K562 (cell line): Measurements from ENCODE around the gene KCNG3. TPM values are rescaled to one million over a fixed set of nuclear protein-coding genes. Genes with fewer than 3 reads are reported as not detected.

Experiments
- ATAC-seq: fragments of 200-7000 bp; cut with Tn5 transposase; 3 replicates; pipeline ENCODE4 v1.9.1; 2020; ENCODE audit warnings: moderate library complexity
- BruUV-seq: library from RNA; stranded (reverse); fragments of 400-500 nt; replicated peaks from 2 replicates; lab custom pipeline; 2021; lab: Mats Ljungman, UMichigan
- CTCF ChIA-PET: fragments of 300-600 bp; formaldehyde crosslinking; extraction: SDS; loops from one replicate; lab custom pipeline; 2021; ENCODE audit warnings: low intra/inter-chr PET ratio; lab: Yijun Ruan, JAX
- POLR2A ChIA-PET: fragments of 300-600, 350-650 bp; sonication (Branson Sonifier 250); formaldehyde crosslinking; extraction: SDS; loops from one replicate; lab custom pipeline; 2021; ENCODE audit warnings: antibody characterized with exemption, inconsistent platforms; lab: Yijun Ruan, JAX
- DNase-seq, 4 experiments: peaks; one replicate each; pipeline versions ENCODE4 v3.0.0 to v3.0.0-alpha.2; 2011 to 2018; ENCODE audit warnings: low spot score in 3 of 4, mixed read lengths in 3 of 4; ENCODE audit errors: extremely low read depth in 1 of 4
- FAIRE-seq: peaks from 2 replicates; lab custom pipeline; 2011; peaks lifted over from hg19 to GRCh38; lab: Jason Lieb, UNC
- H2AFZ ChIP-seq: 2 replicates; pipeline ENCODE4 v1.6.0; 2011; ENCODE audit warnings: low read depth, low read length, control low read depth, inconsistent platforms
- H3K27ac ChIP-seq: fragments of 200-600 bp; 3 replicates; pipeline ENCODE4 v1.8.0; 2011; ENCODE audit warnings: low read depth, mild to moderate bottlenecking, control low read depth, inconsistent platforms, low read length, moderate library complexity, mixed read lengths; ENCODE audit errors: extremely low read depth
- H3K27me3 ChIP-seq, 2 experiments: fragments of 300-600 bp in 1 of 2; 2 replicates in 1 of 2; 3 replicates in 1 of 2; pipeline versions ENCODE4 v1.6.0 to v1.8.0; 2011; ENCODE audit warnings: inconsistent platforms in 2 of 2, low read length in 2 of 2, mild to moderate bottlenecking in 1 of 2, mixed read lengths in 1 of 2, moderate library complexity in 1 of 2; ENCODE audit not compliant: control insufficient read depth in 2 of 2, insufficient read depth in 2 of 2
- H3K36me3 ChIP-seq: fragments of 300-600 bp; 3 replicates; pipeline ENCODE4 v1.8.0; 2011; ENCODE audit warnings: mild to moderate bottlenecking, low read length, inconsistent platforms; ENCODE audit not compliant: control insufficient read depth, insufficient read depth
- H3K4me1 ChIP-seq, 2 experiments: fragments of 200-600 bp in 1 of 2; replicated peaks in 1 of 2; 2 replicates in 1 of 2; 3 replicates in 1 of 2; pipeline versions ENCODE4 v1.5.1 to v1.8.0; 2011; ENCODE audit warnings: inconsistent platforms in 2 of 2, low read length in 2 of 2, mild to moderate bottlenecking in 1 of 2, mixed read lengths in 1 of 2, moderate library complexity in 1 of 2; ENCODE audit not compliant: control insufficient read depth in 2 of 2, insufficient read depth in 2 of 2
- H3K4me2 ChIP-seq: 2 replicates; pipeline ENCODE4 v1.6.1; 2011; ENCODE audit warnings: low read length, control low read depth, inconsistent platforms, mixed read lengths; ENCODE audit not compliant: insufficient read depth
- H3K4me3 ChIP-seq: fragments of 200-600 bp; sonication (generic), shearing (Covaris generic); 2 replicates; pipeline ENCODE4 v1.5.1; 2016; ENCODE audit warnings: control low read depth, inconsistent platforms
- H3K79me2 ChIP-seq: fragments of 200-600 bp; 3 replicates; pipeline ENCODE4 v1.8.0; 2011; ENCODE audit warnings: low read length, inconsistent platforms; ENCODE audit not compliant: control insufficient read depth, insufficient read depth
- H3K9ac ChIP-seq, 2 experiments: 2 replicates each; pipeline versions ENCODE4 v1.6.0 to v1.6.1; 2011; ENCODE audit warnings: low read depth in 2 of 2, low read length in 2 of 2, control low read depth in 1 of 2, inconsistent platforms in 1 of 2, mild to moderate bottlenecking in 1 of 2, mixed read lengths in 1 of 2; ENCODE audit not compliant: insufficient read depth in 1 of 2
- H3K9me1 ChIP-seq: one replicate; pipeline ENCODE4 v1.6.0; 2011; ENCODE audit warnings: inconsistent platforms, mild to moderate bottlenecking, low read length, moderate library complexity; ENCODE audit not compliant: control insufficient read depth, insufficient read depth
- H3K9me3 ChIP-seq: replicated peaks from 2 replicates; pipeline ENCODE4 v1.5.1; 2011; ENCODE audit warnings: low read depth, low read length, inconsistent platforms; ENCODE audit not compliant: control insufficient read depth, insufficient read depth
- H4K20me1 ChIP-seq: replicated peaks from 2 replicates; pipeline ENCODE4 v1.6.1; 2011; ENCODE audit warnings: low read length, inconsistent platforms, mixed read lengths; ENCODE audit not compliant: control insufficient read depth, insufficient read depth
- ELF2 ChIP-seq: fragments of 250-450 bp; sonication (Bioruptor Pico); IDR thresholded peaks from 2 replicates; pipeline ENCODE4 v1.5.0; 2021; ENCODE audit warnings: mild to moderate bottlenecking
- U2AF1 ChIP-seq: fragments of 200-400 bp; formaldehyde crosslinking; optimal IDR thresholded peaks from 2 replicates; pipeline ENCODE3; 2017; ENCODE audit warnings: mild to moderate bottlenecking, low read depth, low read length, moderate library complexity
- ZNF384 ChIP-seq: IDR thresholded peaks from 2 replicates; pipeline ENCODE4 v1.6.1; 2012; ENCODE audit warnings: low read depth, low read length, improper control_type of control experiment
- WGBS: fragments of 100-300 bp; shearing (Covaris generic); methylation state at CpG from one replicate; pipeline ENCODE4 v1.1.6; 2016; ENCODE audit warnings: low coverage, mixed read lengths; ENCODE audit not compliant: insufficient coverage; ENCODE audit errors: missing lambda C conversion rate; 5-methylcytosine and 5-hydroxymethylcytosine counted together
- in situ Hi-C: fragments of 300-500 bp; cut with MboI; formaldehyde crosslinking; loops from 4 replicates; pipeline ENCODE4 v1.15.0; 2018; ENCODE audit warnings: inconsistent platforms, mixed read lengths
- intact Hi-C: fragments of 100-400 bp; cut with micrococcal nuclease; formaldehyde crosslinking; loops from 2 replicates; pipeline ENCODE4 v1.14.2; 2022
- polyA plus RNA-seq, 8 experiments: library from polyadenylated mRNA; depleted of rRNA in 4 of 8; stranded (reverse) in 5 of 8; unstranded in 3 of 8; fragments of >200 nt; fragmentation: Nextera tagmentation in 2 of 8; fragmentation: Illumina TruSeq in 1 of 8; extraction: Ambion mirVana in 2 of 8; extraction: Trizol in 1 of 8; gene quantifications; 2 replicates each; pipeline versions ENCODE4 v1.2.1 to v1.2.3, GENCODE V29; 2011 to 2014; ENCODE audit warnings: inconsistent platforms in 1 of 8, missing spikeins in 1 of 8
- total RNA-seq, 7 experiments: library from RNA; depleted of rRNA in 6 of 7; stranded (reverse); fragments of >200 nt in 6 of 7; fragmentation: Illumina TruSeq in 2 of 7; extraction: Trizol in 2 of 7; gene quantifications; 2 replicates each; pipeline versions ENCODE4 v1.2.1 to v1.2.3, GENCODE V29; 2011 to 2021; ENCODE audit warnings: low replicate concordance in 1 of 7
- TF ChIP-seq, protein P1 (sequence below), 2 experiments: fragments of 450-650 bp in 1 of 2; sonication (generic) in 1 of 2; formaldehyde crosslinking in 1 of 2; IDR thresholded peaks; 2 replicates each; pipeline versions ENCODE4 v1.7.1 to v1.9.0; 2016 to 2022; ENCODE audit warnings: inconsistent platforms in 1 of 2, mild to moderate bottlenecking in 1 of 2, missing genetic modification reagents in 1 of 2

The KCNG3 gene
- total and polyA plus RNA-seq, 9 of the 15 experiments (the other 6 are each of a cell fraction or from before 2014, with no cell fraction given), result not detected

DNA sequence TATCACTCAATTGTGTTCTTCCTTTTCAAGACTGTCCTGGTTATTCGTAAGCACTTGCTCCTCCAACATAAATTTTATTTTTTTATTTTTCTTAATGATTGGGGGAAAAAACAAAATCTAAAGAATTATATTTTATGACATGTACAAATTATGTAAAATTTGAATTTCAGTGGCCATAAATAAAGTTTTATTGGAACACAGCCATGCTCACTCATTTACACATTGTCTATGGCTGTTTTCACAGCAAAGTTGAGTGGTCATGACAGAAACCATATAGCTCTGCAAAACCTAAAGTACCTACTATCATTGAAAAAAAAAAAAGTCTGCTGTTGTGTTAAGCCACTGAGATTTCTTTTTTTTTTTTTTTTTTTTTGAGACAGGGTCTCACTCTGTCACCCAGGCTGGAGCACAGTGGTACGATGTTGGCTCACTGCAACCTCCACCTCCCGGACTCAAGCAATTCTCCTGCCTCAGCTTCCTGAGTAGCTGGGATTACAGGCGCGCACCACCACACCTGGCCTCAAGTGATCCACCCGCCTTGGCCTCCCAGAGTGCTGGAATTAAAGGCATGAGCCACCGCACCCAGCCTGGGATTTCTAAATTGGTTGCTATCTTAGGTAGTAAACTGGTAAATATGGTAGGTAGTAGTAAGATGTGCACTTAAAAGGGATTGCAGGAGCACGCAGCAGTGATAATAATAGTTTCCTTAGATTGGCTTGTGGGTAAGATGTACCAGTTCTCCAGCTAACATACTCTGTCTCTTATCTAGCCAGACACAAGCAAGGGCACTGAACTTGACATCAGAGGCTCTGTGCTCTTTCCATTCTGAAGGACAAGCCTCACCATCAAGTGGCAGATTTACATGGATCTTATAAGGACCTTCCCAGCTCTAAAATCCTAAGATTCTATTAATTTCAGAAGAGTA is 44.4 kb downstream of the KCNG3 start:
- BruUV-seq, result no TSS peak
- intact Hi-C loops, result no loop called here
- Histone ChIP-seq H3K4me2 (no peak overlapping the region), H3K36me3 (no peaks in the 10 kb centered on the region), H2AFZ (no peak overlapping the region), H3K9ac (no peak overlapping the region), H3K9me3 (no peaks in the 10 kb centered on the region), H3K27me3 (peaks cover 2 to 5% of the 10 kb centered on the region in 2 experiments; a peak in 4 of 5 replicates), H3K9me1 (no peaks in the 10 kb centered on the region), H3K4me1 (no peaks in the 10 kb centered on the region), H3K4me3 (no peak overlapping the region)
- DNase-seq, result no peak
- WGBS, result 26% methylated on average over 6 of the region's 8 CpGs
- POLR2A ChIA-PET, result no interaction called here
- ATAC-seq, result no peak
- FAIRE-seq, result no peak
- TF ChIP-seq ELF2 (no peak), U2AF1 (no peak), ZNF384 (0 out of 2 replicates have a peak, but pooled peaks have one; percentile 16)
- TF ChIP-seq, protein P1, sequence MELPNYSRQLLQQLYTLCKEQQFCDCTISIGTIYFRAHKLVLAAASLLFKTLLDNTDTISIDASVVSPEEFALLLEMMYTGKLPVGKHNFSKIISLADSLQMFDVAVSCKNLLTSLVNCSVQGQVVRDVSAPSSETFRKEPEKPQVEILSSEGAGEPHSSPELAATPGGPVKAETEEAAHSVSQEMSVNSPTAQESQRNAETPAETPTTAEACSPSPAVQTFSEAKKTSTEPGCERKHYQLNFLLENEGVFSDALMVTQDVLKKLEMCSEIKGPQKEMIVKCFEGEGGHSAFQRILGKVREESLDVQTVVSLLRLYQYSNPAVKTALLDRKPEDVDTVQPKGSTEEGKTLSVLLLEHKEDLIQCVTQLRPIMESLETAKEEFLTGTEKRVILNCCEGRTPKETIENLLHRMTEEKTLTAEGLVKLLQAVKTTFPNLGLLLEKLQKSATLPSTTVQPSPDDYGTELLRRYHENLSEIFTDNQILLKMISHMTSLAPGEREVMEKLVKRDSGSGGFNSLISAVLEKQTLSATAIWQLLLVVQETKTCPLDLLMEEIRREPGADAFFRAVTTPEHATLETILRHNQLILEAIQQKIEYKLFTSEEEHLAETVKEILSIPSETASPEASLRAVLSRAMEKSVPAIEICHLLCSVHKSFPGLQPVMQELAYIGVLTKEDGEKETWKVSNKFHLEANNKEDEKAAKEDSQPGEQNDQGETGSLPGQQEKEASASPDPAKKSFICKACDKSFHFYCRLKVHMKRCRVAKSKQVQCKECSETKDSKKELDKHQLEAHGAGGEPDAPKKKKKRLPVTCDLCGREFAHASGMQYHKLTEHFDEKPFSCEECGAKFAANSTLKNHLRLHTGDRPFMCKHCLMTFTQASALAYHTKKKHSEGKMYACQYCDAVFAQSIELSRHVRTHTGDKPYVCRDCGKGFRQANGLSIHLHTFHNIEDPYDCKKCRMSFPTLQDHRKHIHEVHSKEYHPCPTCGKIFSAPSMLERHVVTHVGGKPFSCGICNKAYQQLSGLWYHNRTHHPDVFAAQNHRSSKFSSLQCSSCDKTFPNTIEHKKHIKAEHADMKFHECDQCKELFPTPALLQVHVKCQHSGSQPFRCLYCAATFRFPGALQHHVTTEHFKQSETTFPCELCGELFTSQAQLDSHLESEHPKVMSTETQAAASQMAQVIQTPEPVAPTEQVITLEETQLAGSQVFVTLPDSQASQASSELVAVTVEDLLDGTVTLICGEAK (IDR thresholded peaks at IDR 0.05), result peak; percentile 90
- TF ChIP-seq, protein P1 (CRISPR knock-in tag; IDR thresholded peaks at IDR 0.05), result peak; percentile 67; the same call in 1 of the 2 replicates
- TF ChIP-seq, all 486 proteins: peak for 2
- in situ Hi-C loops, result no loop called here
- CTCF ChIA-PET, result no interaction called here
- no peaks in the 10 kb centered on the region for H4K20me1 ChIP-seq
- H3K27ac ChIP-seq, result no peak overlapping the region
- H3K79me2 ChIP-seq, result no peaks in the 10 kb centered on the region
